K562 (cell line): ENCODE data around the gene ZNF33A. TPM values are rescaled to one million over a fixed set of nuclear protein-coding genes. Genes with fewer than 3 reads are reported as not detected.

Experiments
- ATAC-seq: fragments of 200-7000 bp; cut with Tn5 transposase; 3 replicates; pipeline ENCODE4 v1.9.1; 2020; ENCODE audit warnings: moderate library complexity
- BruUV-seq: library from RNA; stranded (reverse); fragments of 400-500 nt; replicated peaks from 2 replicates; lab custom pipeline; 2021; lab: Mats Ljungman, UMichigan
- CTCF ChIA-PET: fragments of 300-600 bp; formaldehyde crosslinking; extraction: SDS; loops from one replicate; lab custom pipeline; 2021; ENCODE audit warnings: low intra/inter-chr PET ratio; lab: Yijun Ruan, JAX
- POLR2A ChIA-PET: fragments of 300-600, 350-650 bp; sonication (Branson Sonifier 250); formaldehyde crosslinking; extraction: SDS; loops from one replicate; lab custom pipeline; 2021; ENCODE audit warnings: antibody characterized with exemption, inconsistent platforms; lab: Yijun Ruan, JAX
- DNase-seq, 4 experiments: peaks; one replicate each; pipeline versions ENCODE4 v3.0.0 to v3.0.0-alpha.2; 2011 to 2018; ENCODE audit warnings: low spot score in 3 of 4, mixed read lengths in 3 of 4; ENCODE audit errors: extremely low read depth in 1 of 4
- FAIRE-seq: peaks from 2 replicates; lab custom pipeline; 2011; peaks lifted over from hg19 to GRCh38; lab: Jason Lieb, UNC
- H2AFZ ChIP-seq: 2 replicates; pipeline ENCODE4 v1.6.0; 2011; ENCODE audit warnings: low read depth, low read length, control low read depth, inconsistent platforms
- H3K27ac ChIP-seq: fragments of 200-600 bp; 3 replicates; pipeline ENCODE4 v1.8.0; 2011; ENCODE audit warnings: low read depth, mild to moderate bottlenecking, control low read depth, inconsistent platforms, low read length, moderate library complexity, mixed read lengths; ENCODE audit errors: extremely low read depth
- H3K27me3 ChIP-seq, 2 experiments: fragments of 300-600 bp in 1 of 2; 2 replicates in 1 of 2; 3 replicates in 1 of 2; pipeline versions ENCODE4 v1.6.0 to v1.8.0; 2011; ENCODE audit warnings: inconsistent platforms in 2 of 2, low read length in 2 of 2, mild to moderate bottlenecking in 1 of 2, mixed read lengths in 1 of 2, moderate library complexity in 1 of 2; ENCODE audit not compliant: control insufficient read depth in 2 of 2, insufficient read depth in 2 of 2
- H3K36me3 ChIP-seq: fragments of 300-600 bp; 3 replicates; pipeline ENCODE4 v1.8.0; 2011; ENCODE audit warnings: mild to moderate bottlenecking, low read length, inconsistent platforms; ENCODE audit not compliant: control insufficient read depth, insufficient read depth
- H3K4me1 ChIP-seq, 2 experiments: fragments of 200-600 bp in 1 of 2; replicated peaks in 1 of 2; 2 replicates in 1 of 2; 3 replicates in 1 of 2; pipeline versions ENCODE4 v1.5.1 to v1.8.0; 2011; ENCODE audit warnings: inconsistent platforms in 2 of 2, low read length in 2 of 2, mild to moderate bottlenecking in 1 of 2, mixed read lengths in 1 of 2, moderate library complexity in 1 of 2; ENCODE audit not compliant: control insufficient read depth in 2 of 2, insufficient read depth in 2 of 2
- H3K4me2 ChIP-seq: 2 replicates; pipeline ENCODE4 v1.6.1; 2011; ENCODE audit warnings: low read length, control low read depth, inconsistent platforms, mixed read lengths; ENCODE audit not compliant: insufficient read depth
- H3K4me3 ChIP-seq: fragments of 200-600 bp; sonication (generic), shearing (Covaris generic); 2 replicates; pipeline ENCODE4 v1.5.1; 2016; ENCODE audit warnings: control low read depth, inconsistent platforms
- H3K79me2 ChIP-seq: fragments of 200-600 bp; 3 replicates; pipeline ENCODE4 v1.8.0; 2011; ENCODE audit warnings: low read length, inconsistent platforms; ENCODE audit not compliant: control insufficient read depth, insufficient read depth
- H3K9ac ChIP-seq, 2 experiments: 2 replicates each; pipeline versions ENCODE4 v1.6.0 to v1.6.1; 2011; ENCODE audit warnings: low read depth in 2 of 2, low read length in 2 of 2, control low read depth in 1 of 2, inconsistent platforms in 1 of 2, mild to moderate bottlenecking in 1 of 2, mixed read lengths in 1 of 2; ENCODE audit not compliant: insufficient read depth in 1 of 2
- H3K9me1 ChIP-seq: one replicate; pipeline ENCODE4 v1.6.0; 2011; ENCODE audit warnings: inconsistent platforms, mild to moderate bottlenecking, low read length, moderate library complexity; ENCODE audit not compliant: control insufficient read depth, insufficient read depth
- H3K9me3 ChIP-seq: replicated peaks from 2 replicates; pipeline ENCODE4 v1.5.1; 2011; ENCODE audit warnings: low read depth, low read length, inconsistent platforms; ENCODE audit not compliant: control insufficient read depth, insufficient read depth
- H4K20me1 ChIP-seq: replicated peaks from 2 replicates; pipeline ENCODE4 v1.6.1; 2011; ENCODE audit warnings: low read length, inconsistent platforms, mixed read lengths; ENCODE audit not compliant: control insufficient read depth, insufficient read depth
- ATF3 ChIP-seq, 2 experiments: fragments of 450-650 bp in 1 of 2; sonication (generic) in 1 of 2; formaldehyde crosslinking in 1 of 2; IDR thresholded peaks in 1 of 2; conservative IDR thresholded peaks in 1 of 2; 2 replicates each; pipeline versions ENCODE4 v1.6.1 to v1.8.1; 2016 to 2023; ENCODE audit warnings: mild to moderate bottlenecking in 2 of 2, moderate library complexity in 2 of 2, inconsistent platforms in 1 of 2, missing genetic modification reagents in 1 of 2
- NFXL1 ChIP-seq: fragments of 450-650 bp; formaldehyde crosslinking; IDR thresholded peaks from 2 replicates; pipeline ENCODE4 v1.4.0; 2021; ENCODE audit warnings: mild to moderate bottlenecking
- RFX1 ChIP-seq: fragments of 450-650 bp; IDR thresholded peaks from 2 replicates; pipeline ENCODE4 v1.6.1; 2016; ENCODE audit warnings: mild to moderate bottlenecking, moderate library complexity
- SPI1 ChIP-seq: IDR thresholded peaks from 2 replicates; pipeline ENCODE4 v1.6.1; 2011; ENCODE audit warnings: low read depth, low read length, control low read depth, borderline replicate concordance
- WGBS: fragments of 100-300 bp; shearing (Covaris generic); methylation state at CpG from one replicate; pipeline ENCODE4 v1.1.6; 2016; ENCODE audit warnings: low coverage, mixed read lengths; ENCODE audit not compliant: insufficient coverage; ENCODE audit errors: missing lambda C conversion rate; 5-methylcytosine and 5-hydroxymethylcytosine counted together
- in situ Hi-C: fragments of 300-500 bp; cut with MboI; formaldehyde crosslinking; loops from 4 replicates; pipeline ENCODE4 v1.15.0; 2018; ENCODE audit warnings: inconsistent platforms, mixed read lengths
- intact Hi-C: fragments of 100-400 bp; cut with micrococcal nuclease; formaldehyde crosslinking; loops from 2 replicates; pipeline ENCODE4 v1.14.2; 2022
- polyA plus RNA-seq, 8 experiments: library from polyadenylated mRNA; depleted of rRNA in 4 of 8; stranded (reverse) in 5 of 8; unstranded in 3 of 8; fragments of >200 nt; fragmentation: Nextera tagmentation in 2 of 8; fragmentation: Illumina TruSeq in 1 of 8; extraction: Ambion mirVana in 2 of 8; extraction: Trizol in 1 of 8; gene quantifications; 2 replicates each; pipeline versions ENCODE4 v1.2.1 to v1.2.3, GENCODE V29; 2011 to 2014; ENCODE audit warnings: inconsistent platforms in 1 of 8, missing spikeins in 1 of 8
- total RNA-seq, 7 experiments: library from RNA; depleted of rRNA in 6 of 7; stranded (reverse); fragments of >200 nt in 6 of 7; fragmentation: Illumina TruSeq in 2 of 7; extraction: Trizol in 2 of 7; gene quantifications; 2 replicates each; pipeline versions ENCODE4 v1.2.1 to v1.2.3, GENCODE V29; 2011 to 2021; ENCODE audit warnings: low replicate concordance in 1 of 7

Gene ZNF33A
- total and polyA plus RNA-seq, 9 of the 15 experiments (the other 6 are each of a cell fraction or from before 2014, with no cell fraction given), result 8.1 to 27.5 (median 16.4) TPM

- DNase-seq (no peak), ATAC-seq (peak; percentile 44), FAIRE-seq (no peak)
- CTCF ChIA-PET, result no interaction called here
- Histone ChIP-seq H3K79me2 (no peaks in the 10 kb centered on the region), H3K9ac (no peak overlapping the region), H3K27ac (no peak overlapping the region), H3K9me1 (no peaks in the 10 kb centered on the region), H3K9me3 (no peaks in the 10 kb centered on the region), H3K4me1 (no peaks in the 10 kb centered on the region), H3K27me3 (no peaks in the 10 kb centered on the region), H4K20me1 (no peaks in the 10 kb centered on the region), H3K4me2 (no peak overlapping the region), H2AFZ (no peak overlapping the region), H3K36me3 (peaks cover 51% of the 10 kb centered on the region; the same call in 2 of the 3 replicates), H3K4me3 (no peak overlapping the region)
- intact Hi-C loops, result no loop called here
- TF ChIP-seq SPI1 (peak; percentile 67), RFX1 (no peak)
- POLR2A ChIA-PET, result interaction anchor here (0.6 kb wide), 2 partner anchors 80 to 266 kb away, joined by 3 read pairs; no protein-coding TSS in a partner anchor
- WGBS, result 88% methylated on average over 3 of the region's 3 CpGs
- no TSS peak for BruUV-seq
- in situ Hi-C loops, result no loop called here
Observed at GRCh38 chr10:38025283-38025682, 14.8 kb downstream of the ZNF33A start.

DNA sequence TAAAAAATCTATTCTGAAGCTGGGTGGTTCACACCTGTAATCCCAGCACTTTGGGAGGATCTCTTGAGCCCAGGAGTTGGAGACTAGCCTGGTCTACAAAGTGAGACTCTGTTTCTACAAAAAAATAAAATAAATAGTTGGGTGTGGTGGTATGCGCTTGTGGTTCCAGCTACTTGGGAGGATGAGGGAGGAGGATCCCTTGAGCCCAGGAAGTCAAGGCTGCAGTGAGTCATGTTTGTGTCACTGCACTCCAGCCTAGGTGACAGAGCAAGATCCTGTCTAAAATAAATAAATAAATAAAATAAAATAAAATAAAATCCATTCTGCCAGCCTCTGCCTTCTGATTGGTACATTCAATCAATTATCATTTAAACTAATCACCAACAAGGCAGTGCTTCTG is 17.5 kb downstream of the ZNF33A start:
- Histone ChIP-seq H3K79me2 (no peaks in the 10 kb centered on the region), H3K4me3 (no peak overlapping the region), H4K20me1 (no peaks in the 10 kb centered on the region), H3K36me3 (peaks cover 37% of the 10 kb centered on the region; the same call in 2 of the 3 replicates), H3K27ac (no peak overlapping the region), H3K9ac (no peak overlapping the region), H3K9me3 (no peaks in the 10 kb centered on the region), H2AFZ (no peak overlapping the region), H3K27me3 (no peaks in the 10 kb centered on the region), H3K9me1 (no peaks in the 10 kb centered on the region), H3K4me1 (no peaks in the 10 kb centered on the region), H3K4me2 (no peak overlapping the region)
- intact Hi-C loops, result no loop called here
- TF ChIP-seq ATF3 (IDR thresholded peaks at IDR 0.05) (peak; percentile 53), ATF3 (CRISPR knock-in tag; conservative IDR thresholded peaks at IDR 0.05) (no peak), NFXL1 (no peak)
- CTCF ChIA-PET, result no interaction called here
- ATAC-seq (no peak), DNase-seq (no peak), FAIRE-seq (no peak)
- 100% methylated on average over 1 of the region's 1 CpG for WGBS
- in situ Hi-C loops, result no loop called here
- no TSS peak for BruUV-seq
- POLR2A ChIA-PET, result interaction anchor here (0.6 to 0.9 kb wide), 2 partner anchors 17 to 64 kb away, joined by 3 to 5 read pairs; no protein-coding TSS in a partner anchor
